ENCODE measurements around the gene MARCHF7. TPM values are rescaled to one million over a fixed set of nuclear protein-coding genes. Genes with fewer than 3 reads are reported as not detected.
"Not testable (repeated sequence)": the region's sequence is repeated elsewhere in the genome, so short reads cannot be mapped to it uniquely, and the experiment has no call there.

The MARCHF7 gene
- total RNA-seq, 4 donors from 2014 or later, result 115 to 279 (median 165) TPM

DNA sequence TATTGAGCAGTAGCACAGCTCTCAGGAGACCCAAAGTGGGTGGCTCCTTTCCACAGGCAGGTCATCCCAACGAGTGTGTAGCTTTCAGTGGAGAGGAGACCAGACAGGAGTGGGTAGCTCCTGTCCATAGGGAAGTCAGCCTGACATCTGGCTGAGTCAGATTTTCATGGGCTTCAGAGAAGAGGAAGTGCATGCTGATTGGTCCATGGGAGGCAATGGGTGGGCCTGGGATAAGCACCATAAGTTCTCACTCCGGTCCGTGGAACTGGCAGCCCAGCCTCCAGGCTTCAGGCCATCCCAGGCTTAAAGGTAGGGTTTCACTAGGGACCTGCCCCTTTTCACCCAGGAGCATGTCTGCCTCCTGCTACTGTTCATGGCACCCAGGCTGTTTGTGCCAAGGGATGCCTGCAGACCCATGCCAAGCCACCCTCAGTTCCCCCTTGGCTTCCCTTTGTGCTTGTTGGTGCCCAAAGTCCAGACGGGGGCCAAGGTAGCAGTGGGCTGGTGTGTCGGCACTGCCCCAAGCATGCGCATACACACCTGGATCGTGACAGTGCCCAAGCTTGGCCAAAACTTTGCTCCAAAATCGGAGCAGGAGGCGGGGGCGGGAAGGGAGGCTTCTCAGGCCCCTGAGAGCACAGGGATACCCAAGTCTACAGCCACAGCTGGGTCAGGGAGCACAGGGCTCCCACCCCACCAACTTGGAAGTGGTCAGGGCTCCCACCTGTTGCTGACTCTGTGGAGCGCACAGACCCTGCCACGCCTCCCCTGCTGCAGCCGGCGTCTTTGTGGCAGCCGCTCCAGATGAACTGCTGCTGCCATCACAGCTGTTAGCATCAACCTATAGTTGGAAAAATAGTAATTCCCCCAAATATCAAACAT, 26.4 kb downstream of the MARCHF7 start:
- no peak overlapping the region for H3K27ac ChIP-seq
- no peaks in the 10 kb centered on the region for H3K9me3 ChIP-seq
- no peaks in the 10 kb centered on the region for H3K27me3 ChIP-seq
- intact Hi-C loops (cut with DNase I; ENCODE audit: low total_unique reads), result no loop called here
- DNase-seq, result no peak
- H3K4me1 ChIP-seq, result peaks cover 0 to 3% of the 10 kb centered on the region in 2 donors
- no peak overlapping the region for H3K4me3 ChIP-seq
- TF ChIP-seq POLR2A (IDR thresholded peaks at IDR 0.05), result no peak
- no peak for TF ChIP-seq CTCF (IDR thresholded peaks at IDR 0.05)
- H3K36me3 ChIP-seq, result no peaks in the 10 kb centered on the region

- Histone ChIP-seq H3K4me3 (no peak overlapping the region), H3K4me1 (no peaks in the 10 kb centered on the region), H3K27ac (no peak overlapping the region), H3K27me3 (no peaks in the 10 kb centered on the region), H3K36me3 (no peaks in the 10 kb centered on the region), H3K9me3 (no peaks in the 10 kb centered on the region)
- intact Hi-C loops (cut with DNase I; ENCODE audit: low total_unique reads), result no loop called here
- TF ChIP-seq POLR2A (IDR thresholded peaks at IDR 0.05) (no peak), CTCF (IDR thresholded peaks at IDR 0.05) (no peak)
- no peak for DNase-seq
Measured at GRCh38 chr2:159742846-159743245, 30.5 kb downstream of the MARCHF7 start.

DNA sequence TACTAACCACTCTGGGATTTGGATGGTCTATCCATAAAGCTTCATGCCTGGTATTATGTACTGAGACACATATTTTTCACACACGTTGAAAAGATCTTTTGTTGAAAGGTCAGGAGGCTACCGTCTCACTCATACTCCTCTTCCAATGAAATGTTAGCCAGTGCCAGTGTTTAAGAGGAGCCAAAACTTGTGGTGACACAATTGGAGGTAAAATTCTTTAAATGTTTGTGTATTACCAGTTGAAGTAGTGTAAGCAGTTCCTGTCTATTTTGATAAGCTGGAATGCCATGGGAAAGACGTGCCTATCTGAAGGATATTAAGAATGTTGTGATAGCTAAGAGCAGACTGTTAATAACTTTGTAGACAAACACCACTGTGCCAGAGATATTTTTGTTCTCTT, 32.1 kb downstream of the MARCHF7 start:
- Histone ChIP-seq H3K4me1 (no peaks in the 10 kb centered on the region), H3K36me3 (no peaks in the 10 kb centered on the region), H3K4me3 (no peak overlapping the region), H3K27ac (no peak overlapping the region), H3K9me3 (no peaks in the 10 kb centered on the region), H3K27me3 (no peaks in the 10 kb centered on the region)
- no peak for TF ChIP-seq CTCF (IDR thresholded peaks at IDR 0.05)
- TF ChIP-seq POLR2A (IDR thresholded peaks at IDR 0.05), result no peak
- no peak for DNase-seq
- intact Hi-C loops (cut with DNase I; ENCODE audit: low total_unique reads), result no loop called here

- H3K4me1 ChIP-seq; H3K27me3 ChIP-seq; H3K9me3 ChIP-seq; H3K4me3 ChIP-seq; intact Hi-C loops (cut with DNase I; ENCODE audit: low total_unique reads); H3K27ac ChIP-seq; DNase-seq; H3K36me3 ChIP-seq: not testable (repeated sequence)
Measured at GRCh38 chr2:159745237-159745636, 32.9 kb downstream of the MARCHF7 start.

GRCh38 chr2:159748089-159748488, 35.8 kb downstream of the MARCHF7 start:
- no peak overlapping the region for H3K27ac ChIP-seq
- H3K27me3 ChIP-seq, result no peaks in the 10 kb centered on the region
- DNase-seq, result no peak
- H3K9me3 ChIP-seq, result no peaks in the 10 kb centered on the region
- H3K4me3 ChIP-seq, result no peak overlapping the region
- intact Hi-C loops (cut with DNase I; ENCODE audit: low total_unique reads), result no loop called here
- TF ChIP-seq CTCF (IDR thresholded peaks at IDR 0.05) (no peak), POLR2A (IDR thresholded peaks at IDR 0.05) (no peak)
- H3K4me1 ChIP-seq, result no peaks in the 10 kb centered on the region
- no peaks in the 10 kb centered on the region for H3K36me3 ChIP-seq
